ENCODE results near the gene RFTN1. TPM values are rescaled to one million over a fixed set of nuclear protein-coding genes. Genes with fewer than 3 reads are reported as not detected.
A peak's percentile ranks its signal among the peaks of the same experiment; 100 is the strongest.
"Not testable (repeated sequence)": the region's sequence is repeated elsewhere in the genome, so short reads cannot be mapped to it uniquely, and the experiment has no call there.

The RFTN1 gene
- total RNA-seq, 2 experiments from 2014 or later: 55.7 to 56.4 TPM

DNA sequence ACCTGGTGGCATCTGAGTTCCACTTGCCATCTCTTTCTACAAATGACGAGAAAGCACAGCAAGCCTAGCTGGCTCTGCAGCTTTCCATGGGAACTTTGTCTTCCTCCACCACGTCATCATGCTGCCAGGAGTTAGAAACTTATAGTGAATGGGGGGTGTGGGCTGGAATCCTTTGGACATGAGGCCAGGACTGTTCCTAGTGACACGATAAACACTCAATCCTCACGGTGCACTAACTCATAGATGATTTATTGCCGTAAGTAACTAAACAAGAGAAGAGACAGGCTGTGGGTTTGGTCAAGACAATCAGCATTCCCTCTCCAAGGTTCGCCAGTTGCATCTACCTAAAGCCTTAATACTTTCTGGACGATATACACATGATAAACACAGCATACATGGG lies 197.9 kb downstream of the RFTN1 start:
- no peaks in the 10 kb centered on the region for H3K9me3 ChIP-seq (ENCODE audit: control insufficient read depth in 1 of 2, insufficient read depth in 1 of 2, low read length in 2 of 2)
- POLR2A ChIA-PET: interaction anchor here (0.9 to 13.4 kb wide), 7 partner anchors 12 to 51 kb away, joined by 3 to 268 read pairs (median 13); partner anchors contain the start of genes DPH3 and OXNAD1
- CTCF ChIA-PET: interaction anchor here (1.0 to 11.5 kb wide), 3 partner anchors 15 to 197 kb away, joined by 3 to 208 read pairs (median 6); no protein-coding TSS in a partner anchor
- H3K9me3 Mint-ChIP-seq: no peaks in the 10 kb centered on the region
- peaks cover 76% of the 10 kb centered on the region for H3K36me3 ChIP-seq (ENCODE audit: insufficient read depth, low read length)
- DNase-seq (no peak), ATAC-seq (ENCODE audit: poor library complexity) (no peak)
- peaks cover 94% of the 10 kb centered on the region for H3K4me1 Mint-ChIP-seq (ENCODE audit: low read depth)
- no peaks in the 10 kb centered on the region for H3K27me3 Mint-ChIP-seq
- H3K27ac Mint-ChIP-seq: peak overlapping the region; percentile 94
- H3K4me3 Mint-ChIP-seq: peak overlapping the region; percentile 75
- H3K4me3 ChIP-seq (ENCODE audit: low read length): no peak overlapping the region
- TF ChIP-seq, protein P1, sequence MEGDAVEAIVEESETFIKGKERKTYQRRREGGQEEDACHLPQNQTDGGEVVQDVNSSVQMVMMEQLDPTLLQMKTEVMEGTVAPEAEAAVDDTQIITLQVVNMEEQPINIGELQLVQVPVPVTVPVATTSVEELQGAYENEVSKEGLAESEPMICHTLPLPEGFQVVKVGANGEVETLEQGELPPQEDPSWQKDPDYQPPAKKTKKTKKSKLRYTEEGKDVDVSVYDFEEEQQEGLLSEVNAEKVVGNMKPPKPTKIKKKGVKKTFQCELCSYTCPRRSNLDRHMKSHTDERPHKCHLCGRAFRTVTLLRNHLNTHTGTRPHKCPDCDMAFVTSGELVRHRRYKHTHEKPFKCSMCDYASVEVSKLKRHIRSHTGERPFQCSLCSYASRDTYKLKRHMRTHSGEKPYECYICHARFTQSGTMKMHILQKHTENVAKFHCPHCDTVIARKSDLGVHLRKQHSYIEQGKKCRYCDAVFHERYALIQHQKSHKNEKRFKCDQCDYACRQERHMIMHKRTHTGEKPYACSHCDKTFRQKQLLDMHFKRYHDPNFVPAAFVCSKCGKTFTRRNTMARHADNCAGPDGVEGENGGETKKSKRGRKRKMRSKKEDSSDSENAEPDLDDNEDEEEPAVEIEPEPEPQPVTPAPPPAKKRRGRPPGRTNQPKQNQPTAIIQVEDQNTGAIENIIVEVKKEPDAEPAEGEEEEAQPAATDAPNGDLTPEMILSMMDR (IDR thresholded peaks at IDR 0.05): no peak
- peak overlapping the region in 1 of 2 donors; percentile 24 for H3K27ac ChIP-seq (ENCODE audit: low read depth in 1 of 2, low read length in 2 of 2)
- no peaks in the 10 kb centered on the region for H3K27me3 ChIP-seq (ENCODE audit: control insufficient read depth in 1 of 2, insufficient read depth in 2 of 2, low read length in 2 of 2)
- H3K36me3 Mint-ChIP-seq (ENCODE audit: low read depth): peaks cover 93% of the 10 kb centered on the region
- intact Hi-C loops (cut with DNase I, micrococcal nuclease): loop anchor here in 1 of 2 experiments (2.0 kb wide), 1 partner anchor 15 kb away; no protein-coding TSS in a partner anchor
- peaks cover 92% of the 10 kb centered on the region for H3K4me1 ChIP-seq (ENCODE audit: insufficient read depth, low read length)

DNA sequence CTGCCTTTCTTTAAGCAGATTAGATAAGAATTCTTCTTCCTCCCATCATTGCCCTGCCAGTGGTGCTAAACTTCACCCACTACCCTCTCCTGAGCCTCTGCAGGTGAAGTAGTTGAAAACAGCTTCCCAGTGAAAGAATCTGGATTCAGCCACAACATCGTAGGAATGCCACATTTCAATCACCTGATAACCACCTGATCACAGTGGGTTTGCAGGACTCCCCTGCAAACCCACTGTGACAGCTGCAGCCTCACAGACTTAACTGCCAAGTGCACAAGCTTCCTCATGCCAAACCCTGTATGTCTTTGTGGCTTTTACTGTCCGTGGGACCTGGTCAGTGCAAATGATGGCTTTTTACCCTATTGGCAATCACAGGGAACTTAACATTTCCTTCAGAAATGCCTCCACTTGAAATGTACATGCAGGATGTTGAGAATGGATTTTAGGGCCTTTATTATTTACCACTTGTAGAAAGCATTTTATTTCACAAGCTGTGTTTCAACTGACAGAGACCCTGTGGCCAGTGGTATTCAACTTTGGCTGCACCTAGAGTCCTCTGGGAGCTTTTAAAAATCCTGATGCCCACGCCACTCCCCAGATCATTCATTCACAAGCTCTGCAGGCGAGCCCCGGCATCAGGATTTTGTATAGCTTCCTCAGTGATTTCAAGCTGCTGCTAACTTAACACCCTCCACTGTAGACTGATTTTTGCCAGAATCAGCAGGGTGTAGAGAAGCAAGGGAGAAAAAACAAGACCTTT lies 199.4 kb downstream of the RFTN1 start:
- no peaks in the 10 kb centered on the region for H3K9me3 ChIP-seq (ENCODE audit: control insufficient read depth in 1 of 2, insufficient read depth in 1 of 2, low read length in 2 of 2)
- intact Hi-C loops (cut with DNase I, micrococcal nuclease): loop anchor here in 1 of 2 experiments (5.0 kb wide), 1 partner anchor 63 kb away; no protein-coding TSS in a partner anchor
- Mint-ChIP-seq H3K4me3 (peak overlapping the region; percentile 61), H3K27ac (peak overlapping the region; percentile 94), H3K4me1 (ENCODE audit: low read depth) (peaks cover 94% of the 10 kb centered on the region), H3K9me3 (no peaks in the 10 kb centered on the region), H3K36me3 (ENCODE audit: low read depth) (peaks cover 93% of the 10 kb centered on the region), H3K27me3 (no peaks in the 10 kb centered on the region)
- POLR2A ChIA-PET: interaction anchor here (0.8 to 13.4 kb wide), 12 partner anchors 10 to 212 kb away, joined by 3 to 268 read pairs (median 6); partner anchors contain the start of genes DPH3 and OXNAD1
- ATAC-seq (ENCODE audit: poor library complexity) (no peak), DNase-seq (no peak)
- H3K27ac ChIP-seq (ENCODE audit: low read depth in 1 of 2, low read length in 2 of 2): peak overlapping the region; percentile 27 to 37
- CTCF ChIA-PET: interaction anchor here (1.3 to 11.5 kb wide), 4 partner anchors 21 to 198 kb away, joined by 3 to 208 read pairs (median 10); no protein-coding TSS in a partner anchor
- H3K4me3 ChIP-seq (ENCODE audit: low read length): no peak overlapping the region
- no peaks in the 10 kb centered on the region for H3K27me3 ChIP-seq (ENCODE audit: control insufficient read depth in 1 of 2, insufficient read depth in 2 of 2, low read length in 2 of 2)
- peaks cover 68% of the 10 kb centered on the region for H3K36me3 ChIP-seq (ENCODE audit: insufficient read depth, low read length)
- peaks cover 94% of the 10 kb centered on the region for H3K4me1 ChIP-seq (ENCODE audit: insufficient read depth, low read length)
- TF ChIP-seq, protein P1 (IDR thresholded peaks at IDR 0.05): no peak

DNA sequence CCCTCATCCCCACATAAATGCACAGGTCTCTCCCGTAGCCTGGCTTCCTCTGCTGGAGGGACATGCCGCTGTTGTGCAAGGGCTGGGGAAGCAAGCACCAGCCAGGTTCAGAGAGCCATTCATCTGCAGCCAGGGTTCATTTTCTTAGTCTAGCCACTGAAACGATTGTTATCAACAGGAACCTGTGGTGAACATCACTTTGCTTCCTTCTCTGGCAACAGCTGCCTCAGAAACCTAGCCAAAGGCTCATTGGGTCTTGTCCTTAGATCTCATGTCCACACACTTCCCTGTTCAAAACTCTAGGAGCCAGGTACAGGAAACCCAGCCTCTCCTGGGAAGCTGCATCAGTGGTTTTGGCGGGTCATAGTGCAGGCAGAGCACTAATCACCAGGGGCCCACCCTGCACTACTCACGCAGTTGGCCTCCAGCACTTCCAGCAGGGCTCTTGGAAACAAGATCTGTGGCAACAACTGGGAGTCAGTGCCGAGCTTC lies 201.5 kb downstream of the RFTN1 start:
- peaks cover 93% of the 10 kb centered on the region for H3K36me3 Mint-ChIP-seq (ENCODE audit: low read depth)
- ATAC-seq (ENCODE audit: poor library complexity) (peak; percentile 65), DNase-seq (peak; percentile 30 to 86 (median 54))
- Histone ChIP-seq H3K9me3 (ENCODE audit: control insufficient read depth in 1 of 2, insufficient read depth in 1 of 2, low read length in 2 of 2) (no peaks in the 10 kb centered on the region), H3K27me3 (ENCODE audit: control insufficient read depth in 1 of 2, insufficient read depth in 2 of 2, low read length in 2 of 2) (no peaks in the 10 kb centered on the region), H3K4me1 (ENCODE audit: insufficient read depth, low read length) (peaks cover 85% of the 10 kb centered on the region), H3K4me3 (ENCODE audit: low read length) (peak overlapping the region; percentile 1), H3K27ac (ENCODE audit: low read depth in 1 of 2, low read length in 2 of 2) (peak overlapping the region; percentile 37 to 86), H3K36me3 (ENCODE audit: insufficient read depth, low read length) (peaks cover 64% of the 10 kb centered on the region)
- no peaks in the 10 kb centered on the region for H3K27me3 Mint-ChIP-seq
- TF ChIP-seq, protein P1 (IDR thresholded peaks at IDR 0.05): no peak
- peak overlapping the region; percentile 81 for H3K4me3 Mint-ChIP-seq
- POLR2A ChIA-PET: interaction anchor here (1.0 to 13.4 kb wide), 7 partner anchors 8 to 205 kb away, joined by 3 to 268 read pairs (median 6); partner anchors contain the start of genes DPH3 and OXNAD1
- peaks cover 94% of the 10 kb centered on the region for H3K4me1 Mint-ChIP-seq (ENCODE audit: low read depth)
- CTCF ChIA-PET: interaction anchor here (2.8 to 11.5 kb wide), 2 partner anchors 19 to 44 kb away, joined by 14 to 208 read pairs; no protein-coding TSS in a partner anchor
- peak overlapping the region; percentile 94 for H3K27ac Mint-ChIP-seq
- no peaks in the 10 kb centered on the region for H3K9me3 Mint-ChIP-seq
- intact Hi-C loops (cut with DNase I, micrococcal nuclease): loop anchor here in 1 of 2 experiments (5.0 kb wide), 1 partner anchor 65 kb away; no protein-coding TSS in a partner anchor

DNA sequence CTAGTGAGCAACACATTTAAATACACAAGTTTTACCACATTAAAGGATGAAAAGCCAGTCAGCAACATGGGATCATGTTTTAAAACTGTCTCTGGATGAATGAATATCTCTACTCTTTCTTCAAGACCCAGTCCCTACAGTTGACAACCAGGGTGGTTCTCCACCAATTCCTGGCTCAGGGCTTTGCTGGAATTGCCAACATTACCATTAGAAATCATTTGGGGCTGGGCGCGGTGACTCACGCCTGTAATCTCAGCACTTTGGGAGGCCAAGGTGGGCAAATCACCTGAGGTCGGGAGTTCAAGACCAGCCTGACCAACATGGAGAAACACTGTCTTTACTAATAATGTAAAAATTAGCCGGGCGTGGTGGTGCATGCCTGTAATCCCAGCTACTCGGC lies 203.0 kb downstream of the RFTN1 start:
- ChIA-PET POLR2A (interaction anchor here (0.6 to 12.1 kb wide), 3 partner anchors 6 to 48 kb away, joined by 3 to 268 read pairs (median 20); no protein-coding TSS in a partner anchor), CTCF (interaction anchor here (1.2 to 11.5 kb wide), 2 partner anchors 10 to 18 kb away, joined by 5 to 208 read pairs; no protein-coding TSS in a partner anchor)
- H3K9me3 Mint-ChIP-seq; H3K4me3 ChIP-seq (ENCODE audit: low read length); H3K9me3 ChIP-seq (ENCODE audit: control insufficient read depth in 1 of 2, insufficient read depth in 1 of 2, low read length in 2 of 2); H3K27me3 ChIP-seq (ENCODE audit: control insufficient read depth in 1 of 2, insufficient read depth in 2 of 2, low read length in 2 of 2); ATAC-seq (ENCODE audit: poor library complexity); H3K27me3 Mint-ChIP-seq: not testable (repeated sequence)
- Mint-ChIP-seq H3K4me3 (peak overlapping the region; percentile 83), H3K27ac (peak overlapping the region; percentile 94), H3K4me1 (ENCODE audit: low read depth) (peaks cover 94% of the 10 kb centered on the region), H3K36me3 (ENCODE audit: low read depth) (peaks cover 93% of the 10 kb centered on the region)
- H3K4me1 ChIP-seq (ENCODE audit: insufficient read depth, low read length): peaks cover 78% of the 10 kb centered on the region
- intact Hi-C loops (cut with DNase I, micrococcal nuclease): loop anchor here in 1 of 2 experiments (5.0 kb wide), 1 partner anchor 67 kb away; no protein-coding TSS in a partner anchor
- peak overlapping the region; percentile 63 to 67 for H3K27ac ChIP-seq (ENCODE audit: low read depth in 1 of 2, low read length in 2 of 2)
- DNase-seq: peak in 1 of 14 experiments; percentile 3
- peaks cover 62% of the 10 kb centered on the region for H3K36me3 ChIP-seq (ENCODE audit: insufficient read depth, low read length)

Measured in CD4-positive, alpha-beta T cell (primary cell).